ENCODE measurements around the gene OXNAD1.

DNA sequence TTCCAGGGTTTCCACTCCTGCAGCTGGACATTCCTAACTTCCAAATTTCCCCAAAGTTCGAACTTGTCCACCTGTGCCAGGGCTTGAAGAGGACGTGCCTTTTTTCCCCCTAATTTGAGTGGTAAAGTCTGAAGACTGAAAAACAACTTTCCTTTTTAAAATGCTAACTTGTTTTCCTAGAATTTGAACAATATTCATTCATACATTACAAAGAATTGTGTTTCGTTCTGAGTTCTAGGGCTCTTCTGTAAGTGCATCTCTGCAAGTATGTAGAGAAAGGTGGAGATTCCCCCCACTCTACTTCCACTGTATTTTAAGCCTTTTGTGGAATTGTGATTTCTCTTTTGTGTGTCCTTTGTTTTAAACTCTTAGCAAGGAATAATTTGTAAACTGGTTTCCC lies 9.7 kb upstream of the OXNAD1 start:
- TF ChIP-seq EZH2 (IDR thresholded peaks at IDR 0.05; ENCODE audit: insufficient read depth, poor library complexity, severe bottlenecking) (no peak), EZH2phosphoT487 (IDR thresholded peaks at IDR 0.05; ENCODE audit: insufficient read depth, low read depth) (no peak)

All from GM23248 (cell line).